Neural cell (in vitro differentiated cells): ENCODE measurements around the gene TKFC.

ENCODE experiments used
- EP300 ChIP-seq: fragments of 450-650 bp; conservative IDR thresholded peaks from 2 replicates; pipeline ENCODE4 v1.6.1; 2014; ENCODE audit warnings: antibody characterized with exemption, mild to moderate bottlenecking, moderate library complexity; ENCODE audit not compliant: poor library complexity, severe bottlenecking
- EZH2 ChIP-seq: fragments of 200-600, 300-800 bp; shearing (Covaris generic), sonication (generic); IDR thresholded peaks from 2 replicates; pipeline ENCODE4 v1.6.1; 2014; ENCODE audit warnings: antibody characterized with exemption, low read length, borderline replicate concordance, mild to moderate bottlenecking; ENCODE audit not compliant: insufficient read depth, poor library complexity, severe bottlenecking
- POLR2AphosphoS5 ChIP-seq: IDR thresholded peaks from 2 replicates; pipeline ENCODE4 v1.6.1; 2012
- SMC3 ChIP-seq: fragments of 450-650 bp; conservative IDR thresholded peaks from 2 replicates; pipeline ENCODE4 v1.6.1; 2014; ENCODE audit warnings: antibody characterized with exemption, mild to moderate bottlenecking, moderate library complexity; ENCODE audit not compliant: poor library complexity
- TAF1 ChIP-seq: IDR thresholded peaks from 2 replicates; pipeline ENCODE4 v1.6.1; 2012; ENCODE audit warnings: low read depth
- TF ChIP-seq, protein P1 (sequence below): IDR thresholded peaks from 2 replicates; pipeline ENCODE4 v1.6.1; 2012; ENCODE audit warnings: borderline replicate concordance
- TF ChIP-seq, protein P2 (sequence below): fragments of 450-650 bp; IDR thresholded peaks from 2 replicates; pipeline ENCODE4 v1.5.1; 2014; ENCODE audit warnings: antibody characterized with exemption, mild to moderate bottlenecking, moderate library complexity; ENCODE audit not compliant: poor library complexity, severe bottlenecking

- TF ChIP-seq, protein P1, sequence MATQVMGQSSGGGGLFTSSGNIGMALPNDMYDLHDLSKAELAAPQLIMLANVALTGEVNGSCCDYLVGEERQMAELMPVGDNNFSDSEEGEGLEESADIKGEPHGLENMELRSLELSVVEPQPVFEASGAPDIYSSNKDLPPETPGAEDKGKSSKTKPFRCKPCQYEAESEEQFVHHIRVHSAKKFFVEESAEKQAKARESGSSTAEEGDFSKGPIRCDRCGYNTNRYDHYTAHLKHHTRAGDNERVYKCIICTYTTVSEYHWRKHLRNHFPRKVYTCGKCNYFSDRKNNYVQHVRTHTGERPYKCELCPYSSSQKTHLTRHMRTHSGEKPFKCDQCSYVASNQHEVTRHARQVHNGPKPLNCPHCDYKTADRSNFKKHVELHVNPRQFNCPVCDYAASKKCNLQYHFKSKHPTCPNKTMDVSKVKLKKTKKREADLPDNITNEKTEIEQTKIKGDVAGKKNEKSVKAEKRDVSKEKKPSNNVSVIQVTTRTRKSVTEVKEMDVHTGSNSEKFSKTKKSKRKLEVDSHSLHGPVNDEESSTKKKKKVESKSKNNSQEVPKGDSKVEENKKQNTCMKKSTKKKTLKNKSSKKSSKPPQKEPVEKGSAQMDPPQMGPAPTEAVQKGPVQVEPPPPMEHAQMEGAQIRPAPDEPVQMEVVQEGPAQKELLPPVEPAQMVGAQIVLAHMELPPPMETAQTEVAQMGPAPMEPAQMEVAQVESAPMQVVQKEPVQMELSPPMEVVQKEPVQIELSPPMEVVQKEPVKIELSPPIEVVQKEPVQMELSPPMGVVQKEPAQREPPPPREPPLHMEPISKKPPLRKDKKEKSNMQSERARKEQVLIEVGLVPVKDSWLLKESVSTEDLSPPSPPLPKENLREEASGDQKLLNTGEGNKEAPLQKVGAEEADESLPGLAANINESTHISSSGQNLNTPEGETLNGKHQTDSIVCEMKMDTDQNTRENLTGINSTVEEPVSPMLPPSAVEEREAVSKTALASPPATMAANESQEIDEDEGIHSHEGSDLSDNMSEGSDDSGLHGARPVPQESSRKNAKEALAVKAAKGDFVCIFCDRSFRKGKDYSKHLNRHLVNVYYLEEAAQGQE, result no peak
- TF ChIP-seq, protein P2, sequence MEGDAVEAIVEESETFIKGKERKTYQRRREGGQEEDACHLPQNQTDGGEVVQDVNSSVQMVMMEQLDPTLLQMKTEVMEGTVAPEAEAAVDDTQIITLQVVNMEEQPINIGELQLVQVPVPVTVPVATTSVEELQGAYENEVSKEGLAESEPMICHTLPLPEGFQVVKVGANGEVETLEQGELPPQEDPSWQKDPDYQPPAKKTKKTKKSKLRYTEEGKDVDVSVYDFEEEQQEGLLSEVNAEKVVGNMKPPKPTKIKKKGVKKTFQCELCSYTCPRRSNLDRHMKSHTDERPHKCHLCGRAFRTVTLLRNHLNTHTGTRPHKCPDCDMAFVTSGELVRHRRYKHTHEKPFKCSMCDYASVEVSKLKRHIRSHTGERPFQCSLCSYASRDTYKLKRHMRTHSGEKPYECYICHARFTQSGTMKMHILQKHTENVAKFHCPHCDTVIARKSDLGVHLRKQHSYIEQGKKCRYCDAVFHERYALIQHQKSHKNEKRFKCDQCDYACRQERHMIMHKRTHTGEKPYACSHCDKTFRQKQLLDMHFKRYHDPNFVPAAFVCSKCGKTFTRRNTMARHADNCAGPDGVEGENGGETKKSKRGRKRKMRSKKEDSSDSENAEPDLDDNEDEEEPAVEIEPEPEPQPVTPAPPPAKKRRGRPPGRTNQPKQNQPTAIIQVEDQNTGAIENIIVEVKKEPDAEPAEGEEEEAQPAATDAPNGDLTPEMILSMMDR, result no peak
- TF ChIP-seq POLR2AphosphoS5 (no peak), EZH2 (no peak), TAF1 (no peak), SMC3 (no peak), EP300 (no peak)
These were observed 37.5 kb upstream of the TKFC start for GRCh38 chr11:61295596-61295926.
